Stimulated activated CD4-positive, alpha-beta T cell treated with anti-CD3 and anti-CD28 coated beads, Interleukin-2, amount 100 ng/mL, for 48 hours (primary cell): ENCODE measurements around the gene MSLN.

Experiments used
- DNase-seq, 2 donors: peaks; one replicate each; pipeline ENCODE4 v3.0.0-alpha.2; 2020

Gene MSLN

GRCh38 chr16:813916-814412 lies 53.4 kb downstream of the MSLN start:
- DNase-seq: no peak

GRCh38 chr16:814974-815373 lies 54.4 kb downstream of the MSLN start:
- DNase-seq: no peak

GRCh38 chr16:815861-816260 lies 55.3 kb downstream of the MSLN start:
- no peak for DNase-seq

GRCh38 chr16:817001-817906 lies 56.7 kb downstream of the MSLN start:
- no peak for DNase-seq

- no peak for DNase-seq
Measured at GRCh38 chr16:818132-818531, 57.6 kb downstream of the MSLN start.
